ENCODE data around the gene ZNF747.

GRCh38 chr16:30491744-30492308, 42.8 kb downstream of the ZNF747 start:
- TF ChIP-seq, protein P1, sequence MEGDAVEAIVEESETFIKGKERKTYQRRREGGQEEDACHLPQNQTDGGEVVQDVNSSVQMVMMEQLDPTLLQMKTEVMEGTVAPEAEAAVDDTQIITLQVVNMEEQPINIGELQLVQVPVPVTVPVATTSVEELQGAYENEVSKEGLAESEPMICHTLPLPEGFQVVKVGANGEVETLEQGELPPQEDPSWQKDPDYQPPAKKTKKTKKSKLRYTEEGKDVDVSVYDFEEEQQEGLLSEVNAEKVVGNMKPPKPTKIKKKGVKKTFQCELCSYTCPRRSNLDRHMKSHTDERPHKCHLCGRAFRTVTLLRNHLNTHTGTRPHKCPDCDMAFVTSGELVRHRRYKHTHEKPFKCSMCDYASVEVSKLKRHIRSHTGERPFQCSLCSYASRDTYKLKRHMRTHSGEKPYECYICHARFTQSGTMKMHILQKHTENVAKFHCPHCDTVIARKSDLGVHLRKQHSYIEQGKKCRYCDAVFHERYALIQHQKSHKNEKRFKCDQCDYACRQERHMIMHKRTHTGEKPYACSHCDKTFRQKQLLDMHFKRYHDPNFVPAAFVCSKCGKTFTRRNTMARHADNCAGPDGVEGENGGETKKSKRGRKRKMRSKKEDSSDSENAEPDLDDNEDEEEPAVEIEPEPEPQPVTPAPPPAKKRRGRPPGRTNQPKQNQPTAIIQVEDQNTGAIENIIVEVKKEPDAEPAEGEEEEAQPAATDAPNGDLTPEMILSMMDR (IDR thresholded peaks at IDR 0.05), result no peak
- no peak for TF ChIP-seq POLR2A (IDR thresholded peaks at IDR 0.05)

Measured in prostate gland (tissue), 2 donors.